Suppressor macrophage treated with lipopolysaccharide for 1 hour (primary cell): ENCODE data around the gene PARP1.
"Not testable (repeated sequence)": the region's sequence is repeated elsewhere in the genome, so short reads cannot be mapped to it uniquely, and the experiment has no call there.

Source experiments
- DNase-seq, 3 donors: peaks; one replicate each; pipeline ENCODE4 v3.0.0-alpha.2; 2020 to 2022

The PARP1 gene

GRCh38 chr1:226349081-226349480 lies 58.8 kb downstream of the PARP1 start:
- no peak for DNase-seq

GRCh38 chr1:226344441-226345259 lies 63.2 kb downstream of the PARP1 start:
- DNase-seq: peak; percentile 13 to 59 (median 19)

- no peak for DNase-seq
Measured at GRCh38 chr1:226342656-226343055, 65.2 kb downstream of the PARP1 start.

- not testable (repeated sequence) for DNase-seq
Measured at GRCh38 chr1:226340111-226340510, 67.8 kb downstream of the PARP1 start.

- no peak for DNase-seq
Measured at GRCh38 chr1:226337276-226337875, 70.5 kb downstream of the PARP1 start.

- DNase-seq: no peak
Measured at GRCh38 chr1:226335661-226336060, 72.2 kb downstream of the PARP1 start.

- no peak for DNase-seq
Measured at GRCh38 chr1:226332947-226333346, 74.9 kb downstream of the PARP1 start.

- no peak for DNase-seq
Measured at GRCh38 chr1:226329237-226329636, 78.7 kb downstream of the PARP1 start.

GRCh38 chr1:226327761-226328162 lies 80.1 kb downstream of the PARP1 start:
- DNase-seq: no peak

- DNase-seq: no peak
Measured at GRCh38 chr1:226325178-226325577, 82.7 kb downstream of the PARP1 start.

- DNase-seq: no peak
Measured at GRCh38 chr1:226324479-226324878, 83.4 kb downstream of the PARP1 start.

GRCh38 chr1:226322986-226323385 lies 84.9 kb downstream of the PARP1 start:
- no peak for DNase-seq

GRCh38 chr1:226320930-226321329 lies 87.0 kb downstream of the PARP1 start:
- DNase-seq: no peak

- DNase-seq: no peak
Measured at GRCh38 chr1:226318471-226318870, 89.4 kb downstream of the PARP1 start.

GRCh38 chr1:226314055-226314454 lies 93.8 kb downstream of the PARP1 start:
- no peak for DNase-seq

- no peak for DNase-seq
Measured at GRCh38 chr1:226312065-226312464, 95.8 kb downstream of the PARP1 start.

GRCh38 chr1:226311376-226311775 lies 96.5 kb downstream of the PARP1 start:
- DNase-seq: no peak
